Measurements from ENCODE around the gene MMP15. TPM values are rescaled to one million over a fixed set of nuclear protein-coding genes. Genes with fewer than 3 reads are reported as not detected.

Gene MMP15
- total and polyA plus RNA-seq, 11 donors = 22.1 to 84.7 (median 60.8) TPM

- peak in 1 of 5 donors; percentile 20 for DNase-seq
- TF ChIP-seq POLR2A (IDR thresholded peaks at IDR 0.05) = no peak
- TF ChIP-seq, protein P1, sequence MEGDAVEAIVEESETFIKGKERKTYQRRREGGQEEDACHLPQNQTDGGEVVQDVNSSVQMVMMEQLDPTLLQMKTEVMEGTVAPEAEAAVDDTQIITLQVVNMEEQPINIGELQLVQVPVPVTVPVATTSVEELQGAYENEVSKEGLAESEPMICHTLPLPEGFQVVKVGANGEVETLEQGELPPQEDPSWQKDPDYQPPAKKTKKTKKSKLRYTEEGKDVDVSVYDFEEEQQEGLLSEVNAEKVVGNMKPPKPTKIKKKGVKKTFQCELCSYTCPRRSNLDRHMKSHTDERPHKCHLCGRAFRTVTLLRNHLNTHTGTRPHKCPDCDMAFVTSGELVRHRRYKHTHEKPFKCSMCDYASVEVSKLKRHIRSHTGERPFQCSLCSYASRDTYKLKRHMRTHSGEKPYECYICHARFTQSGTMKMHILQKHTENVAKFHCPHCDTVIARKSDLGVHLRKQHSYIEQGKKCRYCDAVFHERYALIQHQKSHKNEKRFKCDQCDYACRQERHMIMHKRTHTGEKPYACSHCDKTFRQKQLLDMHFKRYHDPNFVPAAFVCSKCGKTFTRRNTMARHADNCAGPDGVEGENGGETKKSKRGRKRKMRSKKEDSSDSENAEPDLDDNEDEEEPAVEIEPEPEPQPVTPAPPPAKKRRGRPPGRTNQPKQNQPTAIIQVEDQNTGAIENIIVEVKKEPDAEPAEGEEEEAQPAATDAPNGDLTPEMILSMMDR (IDR thresholded peaks at IDR 0.05) = no peak
- WGBS, 4 donors = 54 to 76% (median 65%) methylated on average over 7 to 8 of the region's 8 CpGs
- Histone ChIP-seq H3K4me1 (peaks cover 17 to 92% (median 75%) of the 10 kb centered on the region in 12 donors), H3K27me3 (peaks cover 0 to 25% (median 0%) of the 10 kb centered on the region in 9 donors), H3K4me3 (peak overlapping the region in 10 of 12 donors; percentile 60 to 96 (median 88)), H3K9me3 (no peaks in the 10 kb centered on the region), H3K36me3 (no peaks in the 10 kb centered on the region), H3K27ac (peak overlapping the region; percentile 75 to 99 (median 95))
- intact Hi-C loops (cut with DNase I) = loop anchor here in 5 of 10 donors (2.0 to 10.0 kb wide), 8 partner anchors 54 to 457 kb away; partner anchors contain the start of gene CSNK2A2 (in 3 of the 5)
- no peak for ATAC-seq
Observed at GRCh38 chr16:58027916-58028455, 2.4 kb downstream of the MMP15 start.

DNA sequence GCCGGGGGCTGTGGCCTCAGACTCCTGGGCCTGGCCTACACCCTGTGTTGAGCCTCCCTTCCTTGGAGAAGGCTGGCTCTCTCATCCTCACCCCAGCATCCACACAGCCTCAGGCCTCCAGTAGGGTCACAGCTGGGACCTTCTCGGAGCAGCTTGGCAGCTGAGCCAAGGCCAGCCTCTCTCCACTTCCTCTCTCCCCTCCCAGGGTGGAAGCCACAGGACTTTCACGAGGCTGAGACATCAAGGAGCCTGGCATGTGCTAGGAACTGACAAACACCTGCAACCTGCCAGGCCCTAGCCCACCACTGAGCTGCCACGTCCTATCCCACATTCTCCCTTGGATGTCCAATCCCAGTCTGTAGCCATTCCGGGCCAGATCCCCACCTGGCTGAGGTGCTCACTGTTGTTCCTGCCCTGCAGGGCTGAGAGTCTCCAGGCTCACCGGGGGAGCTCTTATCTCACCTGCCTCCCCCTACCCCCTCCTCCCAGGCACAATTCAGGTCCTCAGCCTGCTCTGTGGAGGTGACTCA is 3.1 kb downstream of the MMP15 start:
- TF ChIP-seq POLR2A (IDR thresholded peaks at IDR 0.05) = no peak
- TF ChIP-seq, protein P1 (IDR thresholded peaks at IDR 0.05) = no peak
- Histone ChIP-seq H3K36me3 (no peaks in the 10 kb centered on the region), H3K4me3 (peak overlapping the region in 5 of 12 donors; percentile 73 to 96 (median 91)), H3K9me3 (no peaks in the 10 kb centered on the region), H3K27ac (peak overlapping the region in 10 of 12 donors; percentile 17 to 99 (median 95)), H3K27me3 (peaks cover 0 to 25% (median 0%) of the 10 kb centered on the region in 9 donors), H3K4me1 (peaks cover 15 to 92% (median 77%) of the 10 kb centered on the region in 12 donors)
- intact Hi-C loops (cut with DNase I) = loop anchor here in 5 of 10 donors (2.0 to 10.0 kb wide), 8 partner anchors 54 to 456 kb away; partner anchors contain the start of gene CSNK2A2 (in 3 of the 5)
- DNase-seq (peak in 1 of 5 donors; percentile 66), ATAC-seq (no peak)
- WGBS, 4 donors = 24 to 41% (median 37%) methylated on average over 6 of the region's 6 CpGs

DNA sequence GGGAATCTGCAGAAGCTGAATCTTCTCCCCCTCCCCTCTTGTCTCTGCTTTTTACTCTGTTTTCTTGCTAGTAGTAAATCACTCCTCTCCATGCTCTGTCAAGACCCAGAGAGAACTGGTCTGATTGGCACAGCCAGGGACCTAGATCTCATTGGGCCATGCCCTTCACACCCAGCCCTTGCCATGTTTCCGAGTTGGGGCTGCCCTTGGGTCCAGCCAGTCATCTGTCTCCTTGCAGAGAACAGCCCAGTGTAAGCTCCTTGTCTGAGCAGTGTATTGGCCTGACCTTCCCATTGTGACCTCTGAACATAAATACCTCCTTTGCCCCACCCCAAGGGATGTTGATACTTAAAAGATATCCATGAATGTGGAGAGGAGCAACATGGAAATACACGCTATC is 3.9 kb downstream of the MMP15 start:
- ATAC-seq (peak in 1 of 4 donors; percentile 7), DNase-seq (peak in 2 of 5 donors; percentile 34 to 59)
- TF ChIP-seq POLR2A (IDR thresholded peaks at IDR 0.05) = no peak
- TF ChIP-seq, protein P1 (IDR thresholded peaks at IDR 0.05) = no peak
- intact Hi-C loops (cut with DNase I) = loop anchor here in 5 of 10 donors (2.0 to 10.0 kb wide), 8 partner anchors 53 to 455 kb away; partner anchors contain the start of gene CSNK2A2 (in 3 of the 5)
- Histone ChIP-seq H3K4me3 (no peak overlapping the region), H3K9me3 (no peaks in the 10 kb centered on the region), H3K27ac (peak overlapping the region in 9 of 12 donors; percentile 17 to 99 (median 96)), H3K36me3 (no peaks in the 10 kb centered on the region), H3K27me3 (peaks cover 0 to 25% (median 0%) of the 10 kb centered on the region in 9 donors), H3K4me1 (peaks cover 17 to 94% (median 84%) of the 10 kb centered on the region in 12 donors)
- WGBS, 4 donors = 58 to 78% (median 67%) methylated on average over 2 of the region's 2 CpGs

Data from heart left ventricle (tissue), 16 donors.